Esophagus muscularis mucosa (tissue), 4 donors: ENCODE measurements around the gene TRIM54. TPM values are rescaled to one million over a fixed set of nuclear protein-coding genes. Genes with fewer than 3 reads are reported as not detected.
"Not testable (repeated sequence)": the region's sequence is repeated elsewhere in the genome, so short reads cannot be mapped to it uniquely, and the experiment has no call there.

Experiments
- DNase-seq: peaks from one replicate; pipeline ENCODE4 v3.0.0-alpha.2; 2017; ENCODE audit errors: extremely low spot score
- H3K27ac ChIP-seq, 4 donors: fragments of 200-600 bp; sonication (generic); replicated peaks in 1 of 4; 1 replicate in 3 of 4; 2 replicates in 1 of 4; pipeline ENCODE4 v1.5.1; 2016 to 2019; ENCODE audit warnings: mild to moderate bottlenecking in 1 of 4
- H3K27me3 ChIP-seq, 4 donors: fragments of 200-600 bp; sonication (generic); one replicate each; pipeline versions ENCODE4 v1.5.1 to v1.6.0; 2016 to 2019
- H3K36me3 ChIP-seq, 4 donors: fragments of 200-600 bp; sonication (generic); one replicate each; pipeline ENCODE4 v1.5.1; 2016 to 2019
- H3K4me1 ChIP-seq, 4 donors: fragments of 200-600 bp; sonication (generic); one replicate each; pipeline ENCODE4 v1.5.1; 2016 to 2019
- H3K4me3 ChIP-seq, 4 donors: fragments of 200-600 bp; sonication (generic); 1 replicate in 2 of 4; 2 replicates in 2 of 4; pipeline ENCODE4 v1.5.1; 2016 to 2019; ENCODE audit warnings: mild to moderate bottlenecking in 4 of 4, moderate library complexity in 1 of 4
- H3K9me3 ChIP-seq, 4 donors: fragments of 200-600 bp; sonication (generic); 1 replicate in 3 of 4; 2 replicates in 1 of 4; pipeline ENCODE4 v1.5.1; 2016 to 2019
- EP300 ChIP-seq: sonication (generic); formaldehyde crosslinking; IDR thresholded peaks from one replicate; pipeline ENCODE4 v1.6.1; 2017; ENCODE audit warnings: antibody characterized with exemption
- POLR2A ChIP-seq: fragments of 450-650 bp; IDR thresholded peaks from one replicate; pipeline ENCODE4 v1.6.1; 2017; ENCODE audit warnings: antibody characterized with exemption, moderate library complexity, mild to moderate bottlenecking, low read depth
- POLR2AphosphoS5 ChIP-seq, 2 donors: sonication (generic); formaldehyde crosslinking; IDR thresholded peaks; one replicate each; pipeline ENCODE4 v1.6.1; 2017; ENCODE audit warnings: antibody characterized with exemption in 2 of 2
- WGBS: methylation state at CpG from one replicate; pipeline ENCODE4 v1.1.5; 2018; 5-methylcytosine and 5-hydroxymethylcytosine counted together
- intact Hi-C: fragments of 100-400 bp; cut with DNase I; formaldehyde crosslinking; loops from one replicate; pipeline ENCODE4 v1.15.1; 2023
- total RNA-seq, 4 donors: library from RNA; depleted of rRNA; stranded (reverse); fragments of >200 nt; gene quantifications; one replicate each; pipeline versions ENCODE4 v1.1.0 to v1.2.1, GENCODE V29; 2016
- TF ChIP-seq, protein P1 (sequence below), 3 experiments: fragments of 200-600 bp in 2 of 3; fragments of 450-650 bp in 1 of 3; sonication (generic) in 2 of 3; IDR thresholded peaks; one replicate each; pipeline ENCODE4 v1.5.1; 2017 to 2019; ENCODE audit warnings: antibody characterized with exemption in 3 of 3, mild to moderate bottlenecking in 2 of 3, moderate library complexity in 1 of 3

Gene TRIM54
- total RNA-seq, 4 donors from 2014 or later: 0.32 TPM; not detected in 3

DNA sequence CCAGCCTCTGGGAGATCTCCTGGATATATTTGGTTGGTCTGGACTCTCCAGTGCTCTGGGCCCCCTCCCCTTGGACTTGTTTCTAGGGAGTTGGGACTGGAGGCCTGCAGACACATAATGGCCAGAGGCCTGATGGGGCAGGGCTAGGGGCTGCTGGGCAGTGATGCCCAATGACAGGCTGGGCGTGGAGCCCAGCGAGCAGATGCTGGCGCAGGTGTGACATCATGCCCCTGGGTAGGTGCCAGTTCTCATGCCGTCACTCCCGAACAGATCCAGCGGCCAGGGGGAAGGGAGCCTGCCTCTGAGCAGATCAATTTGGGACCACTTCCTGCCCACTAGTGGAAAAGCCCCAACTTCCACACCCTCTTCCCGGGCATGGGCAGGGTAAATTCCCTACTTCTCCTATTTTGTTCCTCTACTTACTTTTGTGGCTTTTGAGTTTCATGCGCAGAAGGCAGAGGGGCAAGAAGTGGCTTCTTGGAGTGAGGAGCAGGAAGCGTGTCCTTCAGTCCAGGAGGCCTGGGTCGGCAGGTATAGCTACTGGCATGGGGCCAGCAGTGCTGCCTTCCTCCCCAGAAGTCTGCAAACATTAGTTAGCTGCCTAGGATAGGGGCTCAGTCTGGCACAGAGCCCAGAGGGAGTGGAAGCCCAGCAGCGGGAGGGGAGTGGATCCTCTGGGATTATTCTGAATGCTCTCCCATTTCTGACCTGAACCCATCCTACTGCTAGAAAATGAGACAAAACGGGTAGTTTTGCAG lies 34.6 kb downstream of the TRIM54 start:
- peaks cover 0 to 34% (median 17%) of the 10 kb centered on the region in 4 donors for H3K36me3 ChIP-seq
- no peaks in the 10 kb centered on the region for H3K9me3 ChIP-seq
- intact Hi-C loops: no loop called here
- H3K27me3 ChIP-seq: no peaks in the 10 kb centered on the region
- no peak overlapping the region for H3K4me3 ChIP-seq
- no peak for DNase-seq
- H3K27ac ChIP-seq: no peak overlapping the region
- peaks cover 11 to 16% (median 14%) of the 10 kb centered on the region in 4 donors for H3K4me1 ChIP-seq
- no peak for TF ChIP-seq POLR2A
- no peak for TF ChIP-seq POLR2AphosphoS5 (IDR thresholded peaks at IDR 0.05)
- TF ChIP-seq, protein P1, sequence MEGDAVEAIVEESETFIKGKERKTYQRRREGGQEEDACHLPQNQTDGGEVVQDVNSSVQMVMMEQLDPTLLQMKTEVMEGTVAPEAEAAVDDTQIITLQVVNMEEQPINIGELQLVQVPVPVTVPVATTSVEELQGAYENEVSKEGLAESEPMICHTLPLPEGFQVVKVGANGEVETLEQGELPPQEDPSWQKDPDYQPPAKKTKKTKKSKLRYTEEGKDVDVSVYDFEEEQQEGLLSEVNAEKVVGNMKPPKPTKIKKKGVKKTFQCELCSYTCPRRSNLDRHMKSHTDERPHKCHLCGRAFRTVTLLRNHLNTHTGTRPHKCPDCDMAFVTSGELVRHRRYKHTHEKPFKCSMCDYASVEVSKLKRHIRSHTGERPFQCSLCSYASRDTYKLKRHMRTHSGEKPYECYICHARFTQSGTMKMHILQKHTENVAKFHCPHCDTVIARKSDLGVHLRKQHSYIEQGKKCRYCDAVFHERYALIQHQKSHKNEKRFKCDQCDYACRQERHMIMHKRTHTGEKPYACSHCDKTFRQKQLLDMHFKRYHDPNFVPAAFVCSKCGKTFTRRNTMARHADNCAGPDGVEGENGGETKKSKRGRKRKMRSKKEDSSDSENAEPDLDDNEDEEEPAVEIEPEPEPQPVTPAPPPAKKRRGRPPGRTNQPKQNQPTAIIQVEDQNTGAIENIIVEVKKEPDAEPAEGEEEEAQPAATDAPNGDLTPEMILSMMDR (IDR thresholded peaks at IDR 0.05): no peak
- TF ChIP-seq EP300: no peak
- WGBS: 82% methylated on average over 5 of the region's 12 CpGs

DNA sequence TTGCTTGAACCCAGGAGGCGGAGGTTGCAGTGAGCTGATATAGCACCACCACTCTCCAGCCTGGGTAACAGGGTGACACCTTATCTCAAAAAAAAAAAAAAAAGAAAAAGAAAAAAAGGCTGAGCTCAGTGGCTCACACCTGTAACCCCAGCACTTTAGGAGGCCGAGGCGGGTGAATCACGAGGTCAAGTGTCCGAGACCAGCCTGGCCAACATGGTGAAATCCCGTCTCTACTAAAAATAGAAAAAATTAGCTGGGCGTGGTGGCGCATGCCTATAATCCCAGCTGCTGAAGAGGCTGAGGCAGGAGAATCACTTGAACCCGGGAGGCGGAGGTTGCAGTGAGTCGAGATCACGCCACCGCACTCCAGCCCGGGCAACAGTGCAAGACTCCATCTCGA lies 37.6 kb downstream of the TRIM54 start:
- DNase-seq: not testable (repeated sequence)

DNA sequence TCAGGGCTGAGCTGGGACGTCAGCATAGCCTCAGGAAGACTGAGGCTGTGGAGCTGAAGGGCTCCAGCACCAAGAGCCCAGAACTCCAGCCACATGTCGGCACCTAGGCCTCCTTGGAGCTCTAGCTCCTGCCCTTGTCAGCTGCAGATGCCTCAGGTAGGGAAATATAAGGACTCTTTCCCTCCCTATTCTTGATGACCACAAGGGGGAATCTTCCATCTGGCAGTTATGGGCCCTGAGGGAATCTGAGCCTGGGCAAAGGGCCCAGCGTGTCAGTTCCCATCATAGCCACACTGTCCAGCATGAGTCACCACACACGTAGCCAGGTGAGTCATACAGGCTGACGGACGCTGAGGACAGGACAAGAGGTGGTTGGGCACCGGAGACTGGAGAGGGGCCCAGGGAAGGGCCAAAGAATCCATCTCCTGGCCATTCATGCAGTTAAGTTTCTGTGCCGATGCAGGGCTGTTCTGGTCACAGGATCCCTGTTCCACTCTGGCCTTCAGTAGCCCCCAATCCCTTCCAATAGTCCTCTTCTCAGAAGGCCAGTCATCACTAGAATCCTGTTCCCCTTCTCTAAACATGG lies 38.8 kb downstream of the TRIM54 start:
- Histone ChIP-seq H3K27ac (peak overlapping the region; percentile 62 to 98 (median 95)), H3K9me3 (no peaks in the 10 kb centered on the region), H3K4me3 (no peak overlapping the region), H3K4me1 (peaks cover 29 to 34% (median 31%) of the 10 kb centered on the region in 4 donors), H3K27me3 (no peaks in the 10 kb centered on the region), H3K36me3 (peaks cover 6 to 22% (median 11%) of the 10 kb centered on the region in 4 donors)
- peak; percentile 96 for DNase-seq
- TF ChIP-seq, protein P1 (IDR thresholded peaks at IDR 0.05): peak; percentile 36 to 58 (median 55)
- peak; percentile 21 for TF ChIP-seq POLR2A
- TF ChIP-seq POLR2AphosphoS5 (IDR thresholded peaks at IDR 0.05): peak; percentile 88 to 90
- TF ChIP-seq EP300: peak; percentile 49
- WGBS: 37% methylated on average over 6 of the region's 8 CpGs
- intact Hi-C loops: loop anchor here (5.0 kb wide), 2 partner anchors 36 to 51 kb away; partner anchors contain the start of genes EIF2B4, GTF3C2 and SNX17

More for the DNA sequence above, 37.6 kb downstream of the TRIM54 start:
- peaks cover 0 to 22% (median 9%) of the 10 kb centered on the region in 4 donors for H3K36me3 ChIP-seq
- H3K27ac ChIP-seq, H3K9me3 ChIP-seq, H3K4me3 ChIP-seq, H3K27me3 ChIP-seq: not testable (repeated sequence)
- peaks cover 29 to 34% (median 31%) of the 10 kb centered on the region in 4 donors for H3K4me1 ChIP-seq
- 94% methylated on average over 15 of the region's 15 CpGs for WGBS
- intact Hi-C loops: loop anchor here (5.0 kb wide), 2 partner anchors 37 to 52 kb away; partner anchors contain the start of genes EIF2B4, GTF3C2 and SNX17

DNA sequence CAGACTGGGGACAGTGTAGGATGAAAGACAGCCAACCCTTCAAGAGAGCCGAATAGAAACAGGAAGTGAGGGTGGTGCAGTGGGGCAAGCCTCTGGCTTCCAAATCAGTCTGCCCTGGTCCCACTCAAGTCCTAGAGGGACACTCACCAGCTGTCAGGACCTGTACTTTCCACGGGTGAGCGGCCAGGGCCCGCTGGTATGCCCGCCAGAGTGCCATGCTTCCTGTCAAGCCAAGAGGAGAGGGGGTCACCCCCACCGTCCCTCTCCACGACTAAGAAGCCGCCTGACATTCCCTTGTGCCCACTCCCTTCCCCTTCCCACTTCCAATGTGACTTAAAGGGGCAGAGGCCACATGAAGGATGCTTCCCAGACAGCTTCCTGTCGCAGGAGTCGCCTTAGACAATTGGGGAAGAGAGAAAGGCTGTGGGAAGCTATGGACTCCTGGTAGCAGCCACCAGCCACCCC lies 40.1 kb downstream of the TRIM54 start:
- intact Hi-C loops: loop anchor here (5.0 kb wide), 2 partner anchors 35 to 50 kb away; partner anchors contain the start of genes EIF2B4, GTF3C2 and SNX17
- 8% methylated on average over 2 of the region's 10 CpGs for WGBS

More for the DNA sequence above, 40.1 kb downstream of the TRIM54 start:
- peak overlapping the region; percentile 93 to 98 (median 95) for H3K27ac ChIP-seq
- DNase-seq: no peak
- H3K4me3 ChIP-seq: peak overlapping the region; percentile 78 to 95 (median 84)
- peaks cover 29 to 34% (median 31%) of the 10 kb centered on the region in 4 donors for H3K4me1 ChIP-seq
- TF ChIP-seq, protein P1 (IDR thresholded peaks at IDR 0.05): no peak
- TF ChIP-seq EP300: no peak
- TF ChIP-seq POLR2A: no peak
- TF ChIP-seq POLR2AphosphoS5 (IDR thresholded peaks at IDR 0.05): no peak
- no peaks in the 10 kb centered on the region for H3K9me3 ChIP-seq
- no peaks in the 10 kb centered on the region for H3K27me3 ChIP-seq
- H3K36me3 ChIP-seq: peaks cover 13 to 25% (median 21%) of the 10 kb centered on the region in 4 donors
